Endothelial cell of umbilical vein (primary cell): Measurements from ENCODE around the gene NT5DC2.

Experiments used
- EZH2 ChIP-seq: IDR thresholded peaks from 2 replicates; pipeline ENCODE4 v1.6.1; 2012; ENCODE audit warnings: borderline replicate concordance, low read depth, mild to moderate bottlenecking, moderate library complexity, low read length, inconsistent platforms; ENCODE audit not compliant: severe bottlenecking
- FOS ChIP-seq: IDR thresholded peaks from 2 replicates; pipeline ENCODE4 v1.6.1; 2011; ENCODE audit warnings: mild to moderate bottlenecking, low read length, moderate library complexity, borderline replicate concordance; ENCODE audit not compliant: insufficient read depth
- GATA2 ChIP-seq: IDR thresholded peaks from 2 replicates; pipeline ENCODE4 v1.7.0; 2011; ENCODE audit warnings: low read depth, mild to moderate bottlenecking, moderate library complexity, mixed read lengths, low read length; ENCODE audit not compliant: insufficient read length, insufficient read depth
- JUN ChIP-seq: IDR thresholded peaks from 2 replicates; pipeline ENCODE4 v1.6.1; 2011; ENCODE audit warnings: borderline replicate concordance, low read depth; ENCODE audit not compliant: insufficient read length, insufficient read depth
- MYC ChIP-seq: IDR thresholded peaks from one replicate; pipeline ENCODE4 v1.6.1; 2011; ENCODE audit warnings: mild to moderate bottlenecking, low read depth, low read length
- POLR2A ChIP-seq: IDR thresholded peaks from 2 replicates; pipeline ENCODE4 v1.6.1; 2012; ENCODE audit warnings: low read depth, mild to moderate bottlenecking, control low read depth, low read length
- POLR2AphosphoS5 ChIP-seq: IDR thresholded peaks from 2 replicates; pipeline ENCODE4 v1.6.1; 2012; ENCODE audit warnings: low read depth, mild to moderate bottlenecking, control low read depth, low read length, moderate library complexity; ENCODE audit not compliant: insufficient read depth
- TF ChIP-seq, protein P1 (sequence below), 2 donors: IDR thresholded peaks; 1 replicate in 1 of 2; 2 replicates in 1 of 2; pipeline ENCODE4 v1.5.1; 2011; ENCODE audit warnings: low read length in 2 of 2, mild to moderate bottlenecking in 2 of 2, moderate library complexity in 2 of 2, control low read depth in 1 of 2, inconsistent platforms in 1 of 2, low read depth in 1 of 2; ENCODE audit not compliant: insufficient read depth in 1 of 2; ENCODE audit errors: extremely low read depth in 1 of 2
- TF ChIP-seq, protein P2 (sequence below): IDR thresholded peaks from 2 replicates; pipeline ENCODE4 v1.6.1; 2011; ENCODE audit not compliant: insufficient read depth, insufficient read length

DNA sequence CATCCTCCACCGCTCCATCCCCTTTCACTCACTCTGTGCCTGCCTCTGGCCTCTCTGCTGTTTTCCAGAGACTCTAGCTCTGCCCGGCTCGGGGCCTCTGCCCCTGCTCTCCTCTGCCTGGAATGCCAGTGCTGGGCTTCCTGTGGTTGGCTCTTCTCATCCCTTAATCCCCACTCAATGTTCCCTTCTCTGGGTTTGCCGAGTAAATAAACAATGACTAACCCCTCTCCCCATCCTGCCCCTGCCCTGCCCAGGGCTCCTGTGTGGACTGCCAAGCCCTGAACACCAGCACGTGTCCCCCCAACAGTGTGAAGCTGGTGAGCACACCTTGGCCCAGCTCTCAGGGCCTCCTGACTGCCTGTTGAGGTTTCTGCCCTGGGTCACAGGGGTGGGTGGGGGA, 26.3 kb downstream of the NT5DC2 start:
- TF ChIP-seq, protein P1, sequence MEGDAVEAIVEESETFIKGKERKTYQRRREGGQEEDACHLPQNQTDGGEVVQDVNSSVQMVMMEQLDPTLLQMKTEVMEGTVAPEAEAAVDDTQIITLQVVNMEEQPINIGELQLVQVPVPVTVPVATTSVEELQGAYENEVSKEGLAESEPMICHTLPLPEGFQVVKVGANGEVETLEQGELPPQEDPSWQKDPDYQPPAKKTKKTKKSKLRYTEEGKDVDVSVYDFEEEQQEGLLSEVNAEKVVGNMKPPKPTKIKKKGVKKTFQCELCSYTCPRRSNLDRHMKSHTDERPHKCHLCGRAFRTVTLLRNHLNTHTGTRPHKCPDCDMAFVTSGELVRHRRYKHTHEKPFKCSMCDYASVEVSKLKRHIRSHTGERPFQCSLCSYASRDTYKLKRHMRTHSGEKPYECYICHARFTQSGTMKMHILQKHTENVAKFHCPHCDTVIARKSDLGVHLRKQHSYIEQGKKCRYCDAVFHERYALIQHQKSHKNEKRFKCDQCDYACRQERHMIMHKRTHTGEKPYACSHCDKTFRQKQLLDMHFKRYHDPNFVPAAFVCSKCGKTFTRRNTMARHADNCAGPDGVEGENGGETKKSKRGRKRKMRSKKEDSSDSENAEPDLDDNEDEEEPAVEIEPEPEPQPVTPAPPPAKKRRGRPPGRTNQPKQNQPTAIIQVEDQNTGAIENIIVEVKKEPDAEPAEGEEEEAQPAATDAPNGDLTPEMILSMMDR (IDR thresholded peaks at IDR 0.05; ENCODE audit: extremely low read depth in 1 of 2, insufficient read depth in 1 of 2, low read depth in 1 of 2, low read length in 2 of 2): no peak
- TF ChIP-seq MYC (no peak), POLR2AphosphoS5 (no peak), POLR2A (no peak), EZH2 (no peak), FOS (no peak), JUN (no peak), GATA2 (no peak)
- TF ChIP-seq, protein P2, sequence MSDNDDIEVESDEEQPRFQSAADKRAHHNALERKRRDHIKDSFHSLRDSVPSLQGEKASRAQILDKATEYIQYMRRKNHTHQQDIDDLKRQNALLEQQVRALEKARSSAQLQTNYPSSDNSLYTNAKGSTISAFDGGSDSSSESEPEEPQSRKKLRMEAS: no peak
